GM12874 (cell line): ENCODE data around the gene MAPK1IP1L.

ENCODE experiments used
- CTCF ChIP-seq: IDR thresholded peaks from 2 replicates; pipeline ENCODE4 v1.5.1; 2011; ENCODE audit warnings: low read depth, mild to moderate bottlenecking, control low read depth, low read length, moderate library complexity; ENCODE audit not compliant: insufficient read depth

The MAPK1IP1L gene

DNA sequence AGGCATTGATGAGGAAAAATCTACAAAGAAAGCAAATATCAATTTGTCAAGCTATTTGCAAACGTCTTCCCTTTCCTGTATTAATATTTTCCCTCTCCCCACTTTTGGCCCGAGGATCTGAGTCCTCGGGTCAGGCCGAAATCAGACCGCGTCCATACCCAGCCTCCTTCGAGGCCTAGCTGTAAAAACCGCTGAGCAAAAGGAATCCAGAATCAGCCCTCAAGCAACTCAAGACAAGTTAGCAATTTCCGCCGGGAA, 353 bp upstream of the MAPK1IP1L start:
- no peak for TF ChIP-seq CTCF

DNA sequence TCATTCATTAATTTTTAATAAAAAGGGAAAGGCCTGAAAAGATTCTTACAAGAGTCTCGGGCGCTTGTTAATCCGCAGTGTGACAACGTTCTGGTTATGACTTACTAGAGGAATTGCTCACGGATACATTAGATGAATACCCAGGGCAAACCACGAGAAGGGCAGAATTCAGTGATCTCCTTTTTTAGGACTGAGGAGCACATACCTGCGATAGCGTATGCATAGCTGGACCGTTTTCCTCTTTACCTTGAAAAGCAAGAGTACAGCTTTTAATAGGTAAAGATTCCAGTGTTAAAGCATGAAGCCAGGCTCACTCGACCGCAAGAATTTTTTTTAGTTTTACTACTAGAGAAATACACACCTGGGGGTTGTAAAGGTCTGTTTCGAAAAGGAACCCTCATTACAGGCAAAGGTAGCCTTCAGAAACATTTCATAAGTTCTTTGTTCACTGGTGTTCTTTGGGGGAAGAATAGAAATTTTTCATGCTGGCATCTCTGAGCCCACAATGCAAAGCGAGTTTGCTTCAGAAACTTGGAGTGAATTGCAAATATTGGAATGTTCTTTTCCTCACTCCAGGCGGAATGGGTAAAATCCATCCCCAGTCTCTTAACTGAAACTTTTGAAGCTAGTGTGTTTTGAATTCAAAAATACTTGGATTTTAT, 953 bp downstream of the MAPK1IP1L start:
- no peak for TF ChIP-seq CTCF

GRCh38 chr14:55053018-55053417, 1.6 kb downstream of the MAPK1IP1L start:
- TF ChIP-seq CTCF: no peak

DNA sequence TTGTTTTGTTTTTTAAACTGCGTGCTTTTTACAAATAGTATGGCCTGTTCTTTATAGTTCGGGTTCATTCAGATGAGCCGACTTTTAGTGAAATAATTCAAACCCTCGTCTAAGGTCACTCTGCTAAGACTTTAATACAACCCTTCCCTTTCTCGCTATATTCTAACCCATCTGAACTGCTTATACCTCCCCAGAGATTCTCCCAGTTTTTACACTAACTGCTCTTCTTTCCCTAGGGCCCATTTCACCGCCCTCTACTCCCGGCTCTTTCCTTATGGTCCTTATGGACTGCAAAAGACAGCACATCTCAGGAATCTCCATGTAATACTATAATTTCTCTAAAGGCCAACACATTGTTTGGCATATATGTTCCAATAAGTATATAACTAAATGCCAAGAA, 2.1 kb downstream of the MAPK1IP1L start:
- TF ChIP-seq CTCF: no peak

GRCh38 chr14:55054098-55054497, 2.7 kb downstream of the MAPK1IP1L start:
- TF ChIP-seq CTCF: no peak

DNA sequence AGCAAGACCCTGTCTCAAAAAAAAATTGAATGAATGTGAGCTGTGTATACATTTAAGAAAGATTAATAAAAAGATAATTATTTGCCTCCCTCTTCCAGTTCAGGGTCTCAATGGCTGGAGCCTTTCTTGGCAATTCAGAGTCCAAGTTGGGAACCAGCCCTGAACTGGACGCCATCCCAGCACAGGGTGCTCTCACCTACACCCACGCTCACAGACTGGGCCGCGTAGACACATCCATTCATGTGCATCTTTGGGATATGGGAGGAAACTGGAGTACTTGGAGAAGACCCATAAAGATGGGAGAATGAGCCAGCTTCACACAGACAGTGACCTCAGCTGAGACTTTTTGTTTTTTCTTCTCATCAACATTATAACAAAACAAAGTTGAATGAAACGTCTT, 6.5 kb downstream of the MAPK1IP1L start:
- TF ChIP-seq CTCF: no peak

DNA sequence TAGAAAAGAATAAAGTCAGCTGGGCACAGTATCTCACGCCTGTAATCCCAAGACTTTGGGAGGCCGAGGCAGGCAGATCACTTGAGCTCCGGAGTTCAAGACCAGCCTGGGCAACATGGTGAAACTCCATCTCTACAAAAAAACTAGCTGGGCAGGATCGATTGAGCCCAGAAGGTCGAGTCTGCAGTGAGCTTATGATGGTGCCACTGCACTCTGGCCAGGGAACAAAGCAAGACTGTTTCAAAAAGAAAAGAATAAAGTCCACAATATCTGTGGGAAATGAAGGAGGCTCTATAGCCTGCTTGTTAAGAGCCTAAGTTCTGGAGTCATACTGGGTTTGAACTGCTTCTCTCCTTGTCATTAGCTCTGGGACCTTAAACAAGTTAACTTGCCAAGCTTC, 7.9 kb downstream of the MAPK1IP1L start:
- TF ChIP-seq CTCF: no peak
